NCI-H2107 (cell line): ENCODE results near the gene KDM5A.
"Not testable (repeated sequence)": the region's sequence is repeated elsewhere in the genome, so short reads cannot be mapped to it uniquely, and the experiment has no call there.

Source experiments
- DNase-seq: peaks from one replicate; lab custom pipeline; 2025; lab: John Stamatoyannopoulos, UW

The KDM5A gene

GRCh38 chr12:332581-333205 lies 56.4 kb downstream of the KDM5A start:
- DNase-seq: no peak

- DNase-seq: no peak
These were observed 57.8 kb downstream of the KDM5A start for GRCh38 chr12:331287-331686.

- DNase-seq: no peak
These were observed 63.2 kb downstream of the KDM5A start for GRCh38 chr12:325906-326305.

GRCh38 chr12:323507-323906 lies 65.6 kb downstream of the KDM5A start:
- no peak for DNase-seq

GRCh38 chr12:321606-322326 lies 67.4 kb downstream of the KDM5A start:
- no peak for DNase-seq

GRCh38 chr12:318759-319515 lies 70.2 kb downstream of the KDM5A start:
- DNase-seq: no peak

- no peak for DNase-seq
These were observed 80.6 kb downstream of the KDM5A start for GRCh38 chr12:308511-308910.

- no peak for DNase-seq
These were observed 81.7 kb downstream of the KDM5A start for GRCh38 chr12:307406-307805.

- no peak for DNase-seq
These were observed 84.3 kb downstream of the KDM5A start for GRCh38 chr12:304805-305204.

- DNase-seq: not testable (repeated sequence)
These were observed 86.4 kb downstream of the KDM5A start for GRCh38 chr12:302766-303165.

GRCh38 chr12:300166-300565 lies 89.0 kb downstream of the KDM5A start:
- not testable (repeated sequence) for DNase-seq

- not testable (repeated sequence) for DNase-seq
These were observed 89.6 kb downstream of the KDM5A start for GRCh38 chr12:299511-299910.

GRCh38 chr12:298059-298458 lies 91.1 kb downstream of the KDM5A start:
- not testable (repeated sequence) for DNase-seq

GRCh38 chr12:295132-295531 lies 94.0 kb downstream of the KDM5A start:
- DNase-seq: no peak

- no peak for DNase-seq
These were observed 95.9 kb downstream of the KDM5A start for GRCh38 chr12:293199-293598.

- DNase-seq: no peak
These were observed 96.9 kb downstream of the KDM5A start for GRCh38 chr12:292186-292585.

GRCh38 chr12:291153-291723 lies 97.9 kb downstream of the KDM5A start:
- no peak for DNase-seq

- no peak for DNase-seq
These were observed 100.4 kb downstream of the KDM5A start for GRCh38 chr12:288687-289086.

- DNase-seq: no peak
These were observed 102.4 kb downstream of the KDM5A start for GRCh38 chr12:286531-287300.

GRCh38 chr12:278046-278445 lies 111.1 kb downstream of the KDM5A start:
- no peak for DNase-seq

GRCh38 chr12:275812-276211 lies 113.3 kb downstream of the KDM5A start:
- DNase-seq: no peak

- no peak for DNase-seq
These were observed 115.7 kb downstream of the KDM5A start for GRCh38 chr12:273382-273781.
